ENCODE measurements around the gene RPLP1. TPM values are rescaled to one million over a fixed set of nuclear protein-coding genes. Genes with fewer than 3 reads are reported as not detected.

The RPLP1 gene
- total RNA-seq, 4 donors from 2014 or later: 245 to 770 (median 386) TPM

- Histone ChIP-seq H3K27me3 (no peaks in the 10 kb centered on the region), H3K9me3 (no peaks in the 10 kb centered on the region), H3K36me3 (no peaks in the 10 kb centered on the region), H3K27ac (no peak overlapping the region), H3K4me3 (no peak overlapping the region), H3K4me1 (no peaks in the 10 kb centered on the region)
- no peak for DNase-seq
- no peak for TF ChIP-seq CTCF (IDR thresholded peaks at IDR 0.05)
- no peak for TF ChIP-seq POLR2A (IDR thresholded peaks at IDR 0.05)
Measured at GRCh38 chr15:69424748-69425413, 27.7 kb upstream of the RPLP1 start.

DNA sequence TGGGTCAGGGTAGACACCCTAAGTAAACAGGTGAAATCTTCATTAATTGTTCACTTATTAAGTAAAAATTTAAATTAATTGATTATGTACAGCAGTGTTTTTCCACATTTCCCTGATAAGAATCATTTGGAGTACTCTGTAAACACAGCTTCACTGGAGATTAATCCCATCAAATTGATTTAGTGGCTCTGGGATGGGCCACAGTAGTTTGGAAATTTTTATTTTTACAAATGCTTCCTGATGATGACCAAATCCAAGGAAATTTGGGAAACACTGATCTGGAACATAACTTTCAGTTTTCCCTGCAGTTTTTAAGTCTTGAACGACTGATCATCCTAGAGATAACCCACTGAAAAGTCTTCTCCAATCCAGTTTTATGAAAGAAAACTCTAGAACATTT is 18.8 kb upstream of the RPLP1 start:
- Histone ChIP-seq H3K27me3 (no peaks in the 10 kb centered on the region), H3K36me3 (no peaks in the 10 kb centered on the region), H3K9me3 (no peaks in the 10 kb centered on the region), H3K27ac (no peak overlapping the region), H3K4me1 (no peaks in the 10 kb centered on the region), H3K4me3 (no peak overlapping the region)
- DNase-seq: no peak
- TF ChIP-seq POLR2A (IDR thresholded peaks at IDR 0.05) (no peak), CTCF (IDR thresholded peaks at IDR 0.05) (no peak)

GRCh38 chr15:69434238-69434637 is 18.4 kb upstream of the RPLP1 start:
- Histone ChIP-seq H3K4me3 (no peak overlapping the region), H3K4me1 (no peaks in the 10 kb centered on the region), H3K27ac (no peak overlapping the region), H3K9me3 (no peaks in the 10 kb centered on the region), H3K27me3 (no peaks in the 10 kb centered on the region), H3K36me3 (no peaks in the 10 kb centered on the region)
- TF ChIP-seq POLR2A (IDR thresholded peaks at IDR 0.05) (no peak), CTCF (IDR thresholded peaks at IDR 0.05) (no peak)
- no peak for DNase-seq

DNA sequence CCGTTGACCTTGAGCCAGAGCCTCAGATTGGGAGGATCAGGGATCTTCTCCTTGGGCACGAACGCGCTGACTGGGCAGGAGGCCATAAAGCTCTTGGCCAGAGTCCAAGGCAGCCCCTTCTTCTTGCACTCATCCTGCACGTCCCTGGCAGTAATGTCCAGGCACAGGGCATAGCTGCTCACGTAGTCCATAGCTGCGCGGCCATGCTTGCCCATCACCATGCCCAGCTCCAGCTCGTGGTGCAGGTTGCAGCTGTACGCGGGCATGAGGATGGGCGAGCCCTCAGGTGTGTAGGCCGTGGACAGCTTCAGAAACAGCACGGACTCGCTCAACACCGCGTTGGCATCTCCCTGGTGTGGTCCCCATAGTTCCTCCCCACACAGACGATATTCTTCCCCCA is 17.9 kb upstream of the RPLP1 start:
- no peaks in the 10 kb centered on the region for H3K36me3 ChIP-seq
- no peak for DNase-seq
- TF ChIP-seq POLR2A (IDR thresholded peaks at IDR 0.05) (no peak), CTCF (IDR thresholded peaks at IDR 0.05) (no peak)
- no peak overlapping the region for H3K27ac ChIP-seq
- no peaks in the 10 kb centered on the region for H3K27me3 ChIP-seq
- no peaks in the 10 kb centered on the region for H3K4me1 ChIP-seq
- no peak overlapping the region for H3K4me3 ChIP-seq
- no peaks in the 10 kb centered on the region for H3K9me3 ChIP-seq

- H3K27ac ChIP-seq: no peak overlapping the region
- H3K9me3 ChIP-seq: no peaks in the 10 kb centered on the region
- H3K36me3 ChIP-seq: no peaks in the 10 kb centered on the region
- no peaks in the 10 kb centered on the region for H3K4me1 ChIP-seq
- no peak overlapping the region for H3K4me3 ChIP-seq
- no peak for TF ChIP-seq CTCF (IDR thresholded peaks at IDR 0.05)
- TF ChIP-seq POLR2A (IDR thresholded peaks at IDR 0.05): no peak
- H3K27me3 ChIP-seq: no peaks in the 10 kb centered on the region
- DNase-seq: no peak
Measured at GRCh38 chr15:69435985-69436384, 16.6 kb upstream of the RPLP1 start.

DNA sequence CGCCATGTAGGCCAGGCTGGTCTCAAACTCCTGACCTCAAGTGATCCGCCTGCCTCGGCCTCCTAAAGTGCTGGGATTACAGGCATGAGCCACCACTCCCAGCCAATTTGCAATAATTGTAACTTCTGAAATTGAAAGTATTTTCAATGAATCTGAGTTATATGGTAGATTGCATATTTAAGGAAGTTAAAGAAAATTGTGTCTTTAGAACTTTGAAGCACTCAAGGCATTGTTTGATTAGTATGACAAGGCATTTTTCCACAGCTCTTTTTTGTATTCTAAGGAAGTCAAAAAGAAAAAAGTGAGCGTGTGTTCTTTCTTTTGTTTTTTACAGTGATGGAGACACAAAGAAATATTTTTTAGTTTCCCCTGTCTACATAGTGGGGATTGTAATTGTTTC is 15.7 kb upstream of the RPLP1 start:
- Histone ChIP-seq H3K27ac (no peak overlapping the region), H3K4me3 (no peak overlapping the region), H3K9me3 (no peaks in the 10 kb centered on the region), H3K36me3 (no peaks in the 10 kb centered on the region), H3K4me1 (no peaks in the 10 kb centered on the region), H3K27me3 (no peaks in the 10 kb centered on the region)
- TF ChIP-seq POLR2A (IDR thresholded peaks at IDR 0.05) (no peak), CTCF (IDR thresholded peaks at IDR 0.05) (no peak)
- no peak for DNase-seq
